MM.1S (cell line): Measurements from ENCODE around the gene CIB4.

ENCODE experiments used
- DNase-seq: peaks from one replicate; pipeline ENCODE4 v3.0.0-alpha.2; 2015
- H2AFZ ChIP-seq: fragments of 300-600 bp; sonication (generic); 2 replicates; pipeline ENCODE4 v1.6.0; 2016; ENCODE audit warnings: antibody characterized with exemption, low read length
- H3F3A ChIP-seq: fragments of 300-600 bp; sonication (generic); 2 replicates; pipeline ENCODE4 v1.6.1; 2016; ENCODE audit warnings: mild to moderate bottlenecking, antibody characterized with exemption, low read length, moderate library complexity, mixed read lengths; ENCODE audit not compliant: insufficient read depth
- H3K27ac ChIP-seq: fragments of 300-600 bp; sonication (generic); 2 replicates; pipeline ENCODE4 v1.5.1; 2016; ENCODE audit warnings: mild to moderate bottlenecking, low read length
- H3K27me3 ChIP-seq: fragments of 300-600 bp; sonication (generic); replicated peaks from 2 replicates; pipeline ENCODE4 v1.6.0; 2016; ENCODE audit warnings: low read length; ENCODE audit not compliant: insufficient read depth
- H3K36me3 ChIP-seq: fragments of 300-600 bp; sonication (generic); replicated peaks from 2 replicates; pipeline ENCODE4 v1.6.1; 2016; ENCODE audit warnings: mild to moderate bottlenecking, low read length, mixed read lengths; ENCODE audit not compliant: insufficient read depth
- H3K4me1 ChIP-seq: fragments of 300-600 bp; sonication (generic); 2 replicates; pipeline ENCODE4 v1.6.1; 2016; ENCODE audit warnings: low read length, mixed read lengths
- H3K4me2 ChIP-seq: fragments of 300-600 bp; sonication (generic); 2 replicates; pipeline ENCODE4 v1.6.0; 2016; ENCODE audit warnings: low read depth, low read length
- H3K4me3 ChIP-seq: fragments of 300-600 bp; sonication (generic); 2 replicates; pipeline ENCODE4 v1.5.1; 2016; ENCODE audit warnings: low read length, mixed read lengths
- H3K79me2 ChIP-seq: fragments of 300-600 bp; sonication (generic); 2 replicates; pipeline ENCODE4 v1.6.1; 2016; ENCODE audit warnings: mixed run types, low read length, mixed read lengths
- H3K9ac ChIP-seq: fragments of 300-600 bp; sonication (generic); 2 replicates; pipeline ENCODE4 v1.6.1; 2016; ENCODE audit warnings: low read length, mixed read lengths
- H3K9me2 ChIP-seq: fragments of 300-600 bp; sonication (generic); replicated peaks from 2 replicates; pipeline ENCODE4 v1.6.1; 2016; ENCODE audit warnings: mild to moderate bottlenecking, low read length, mixed read lengths; ENCODE audit not compliant: insufficient read depth
- H3K9me3 ChIP-seq: fragments of 300-600 bp; sonication (generic); replicated peaks from 2 replicates; pipeline ENCODE4 v1.6.1; 2016; ENCODE audit warnings: mild to moderate bottlenecking, low read length, mixed read lengths; ENCODE audit not compliant: insufficient read depth
- H4K20me1 ChIP-seq: fragments of 300-600 bp; sonication (generic); 2 replicates; pipeline ENCODE4 v1.6.1; 2016; ENCODE audit warnings: mild to moderate bottlenecking, low read length, moderate library complexity, mixed read lengths; ENCODE audit not compliant: insufficient read depth
- EZH2 ChIP-seq: fragments of 300-600 bp; sonication (generic); optimal IDR thresholded peaks from 2 replicates; pipeline ENCODE3; 2017; ENCODE audit warnings: low read depth, mild to moderate bottlenecking, antibody characterized with exemption, low read length, mixed read lengths
- EZH2phosphoT487 ChIP-seq: fragments of 300-600 bp; sonication (generic); IDR thresholded peaks from 2 replicates; pipeline ENCODE4 v1.6.1; 2018; ENCODE audit warnings: antibody characterized with exemption, low read length
- TF ChIP-seq, protein P1 (sequence below): fragments of 300-600 bp; sonication (generic); IDR thresholded peaks from 2 replicates; pipeline ENCODE4 v1.5.1; 2016; ENCODE audit warnings: antibody characterized with exemption, low read length, mixed read lengths

Gene CIB4

DNA sequence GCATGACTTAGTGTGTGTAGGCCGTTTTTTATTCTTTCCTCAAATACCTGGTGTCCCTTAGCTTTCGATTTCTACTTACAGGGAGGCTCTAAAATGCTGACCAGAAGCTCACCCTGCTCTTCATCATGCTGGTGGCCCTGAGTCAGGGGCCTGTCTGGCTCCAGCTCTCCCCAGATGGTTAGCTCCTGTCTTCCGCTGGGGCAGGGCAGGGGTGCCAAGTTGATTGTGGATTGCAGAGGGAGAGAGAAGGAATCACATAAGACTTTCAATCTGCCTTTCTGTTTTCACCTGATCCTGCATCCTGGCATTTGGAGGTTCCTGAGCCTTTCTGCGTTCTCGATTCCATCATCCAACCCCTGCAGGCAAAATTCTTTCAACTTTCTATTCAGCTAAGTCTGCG is 4.2 kb downstream of the CIB4 start:
- Histone ChIP-seq H3K9me2 (no peaks in the 10 kb centered on the region), H3K27me3 (peaks cover 43% of the 10 kb centered on the region), H3K27ac (no peak overlapping the region), H3K4me3 (no peak overlapping the region), H2AFZ (no peak overlapping the region), H3K4me2 (no peak overlapping the region), H3K4me1 (no peaks in the 10 kb centered on the region), H3K9ac (no peak overlapping the region), H3F3A (no peaks in the 10 kb centered on the region), H3K79me2 (no peaks in the 10 kb centered on the region), H4K20me1 (no peaks in the 10 kb centered on the region), H3K36me3 (no peaks in the 10 kb centered on the region), H3K9me3 (no peaks in the 10 kb centered on the region)
- no peak for DNase-seq
- TF ChIP-seq EZH2phosphoT487, result no peak
- TF ChIP-seq, protein P1, sequence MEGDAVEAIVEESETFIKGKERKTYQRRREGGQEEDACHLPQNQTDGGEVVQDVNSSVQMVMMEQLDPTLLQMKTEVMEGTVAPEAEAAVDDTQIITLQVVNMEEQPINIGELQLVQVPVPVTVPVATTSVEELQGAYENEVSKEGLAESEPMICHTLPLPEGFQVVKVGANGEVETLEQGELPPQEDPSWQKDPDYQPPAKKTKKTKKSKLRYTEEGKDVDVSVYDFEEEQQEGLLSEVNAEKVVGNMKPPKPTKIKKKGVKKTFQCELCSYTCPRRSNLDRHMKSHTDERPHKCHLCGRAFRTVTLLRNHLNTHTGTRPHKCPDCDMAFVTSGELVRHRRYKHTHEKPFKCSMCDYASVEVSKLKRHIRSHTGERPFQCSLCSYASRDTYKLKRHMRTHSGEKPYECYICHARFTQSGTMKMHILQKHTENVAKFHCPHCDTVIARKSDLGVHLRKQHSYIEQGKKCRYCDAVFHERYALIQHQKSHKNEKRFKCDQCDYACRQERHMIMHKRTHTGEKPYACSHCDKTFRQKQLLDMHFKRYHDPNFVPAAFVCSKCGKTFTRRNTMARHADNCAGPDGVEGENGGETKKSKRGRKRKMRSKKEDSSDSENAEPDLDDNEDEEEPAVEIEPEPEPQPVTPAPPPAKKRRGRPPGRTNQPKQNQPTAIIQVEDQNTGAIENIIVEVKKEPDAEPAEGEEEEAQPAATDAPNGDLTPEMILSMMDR, result no peak
- no peak for TF ChIP-seq EZH2

DNA sequence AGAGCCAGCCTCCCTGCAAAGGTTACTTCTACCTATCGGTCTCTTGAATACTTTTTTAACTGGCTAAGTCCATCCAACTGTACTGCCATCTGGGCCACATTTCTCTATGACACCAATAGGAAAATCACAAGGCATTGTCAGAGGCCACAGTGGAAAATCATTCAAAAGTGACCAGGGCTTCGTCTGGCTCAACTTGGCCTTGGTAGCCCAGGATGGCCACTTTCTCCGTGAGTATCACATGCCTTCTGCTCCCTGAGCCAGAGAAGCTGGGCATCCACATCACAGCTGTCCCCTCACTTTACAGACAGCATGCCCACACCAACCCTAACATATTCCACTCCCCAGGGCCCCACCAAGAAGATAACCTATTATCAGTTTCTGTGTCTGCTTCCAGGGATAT is 5.8 kb downstream of the CIB4 start:
- Histone ChIP-seq H3K36me3 (no peaks in the 10 kb centered on the region), H3K79me2 (no peaks in the 10 kb centered on the region)

DNA sequence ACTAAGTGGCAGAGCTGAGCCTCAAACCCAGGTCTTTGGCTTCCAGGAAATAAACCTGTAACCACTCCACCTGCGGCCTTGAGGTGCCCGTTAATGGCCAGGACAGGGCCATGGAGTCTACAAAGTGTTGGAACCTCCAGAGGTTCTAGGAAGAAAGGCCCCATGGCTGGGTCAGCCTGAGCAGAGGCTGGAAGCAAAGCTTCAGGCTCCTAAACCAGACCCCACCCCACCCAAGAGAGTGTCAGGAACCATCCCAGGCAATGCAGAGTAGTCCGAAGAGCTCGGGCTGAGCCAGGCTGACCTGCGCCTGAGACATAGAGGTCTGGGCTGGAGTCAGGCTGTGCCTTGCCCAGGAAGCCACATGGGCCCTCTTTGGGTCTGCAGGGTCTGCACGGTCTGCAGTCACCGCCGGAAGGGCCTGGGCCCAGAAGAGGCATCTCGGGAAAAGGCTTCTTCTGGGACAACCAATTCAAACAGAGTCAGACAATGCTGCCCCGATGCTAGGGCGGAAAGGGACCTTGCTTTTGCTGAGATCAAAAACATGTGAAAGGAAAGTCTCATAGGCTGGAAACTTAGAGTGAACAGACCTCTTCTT is 6.4 kb downstream of the CIB4 start:
- H3K4me1 ChIP-seq, result no peaks in the 10 kb centered on the region
- no peaks in the 10 kb centered on the region for H3F3A ChIP-seq
- no peaks in the 10 kb centered on the region for H3K9me3 ChIP-seq
- no peak for DNase-seq
- H2AFZ ChIP-seq, result no peak overlapping the region
- no peak overlapping the region for H3K4me2 ChIP-seq
- peaks cover 55% of the 10 kb centered on the region for H3K27me3 ChIP-seq
- no peaks in the 10 kb centered on the region; the same call in 1 of the 2 replicates for H4K20me1 ChIP-seq
- TF ChIP-seq EZH2 (no peak), EZH2phosphoT487 (no peak)
- TF ChIP-seq, protein P1, result no peak
- no peaks in the 10 kb centered on the region for H3K36me3 ChIP-seq
- no peak overlapping the region for H3K27ac ChIP-seq
- no peaks in the 10 kb centered on the region for H3K79me2 ChIP-seq
- no peaks in the 10 kb centered on the region for H3K9me2 ChIP-seq
- no peak overlapping the region for H3K9ac ChIP-seq
- no peak overlapping the region for H3K4me3 ChIP-seq

More for the DNA sequence above, 5.8 kb downstream of the CIB4 start:
- Histone ChIP-seq H3F3A (no peaks in the 10 kb centered on the region), H3K27me3 (peaks cover 48% of the 10 kb centered on the region), H2AFZ (no peak overlapping the region), H3K9me2 (no peaks in the 10 kb centered on the region), H3K9ac (no peak overlapping the region), H3K27ac (no peak overlapping the region), H4K20me1 (no peaks in the 10 kb centered on the region; the same call in 1 of the 2 replicates), H3K4me1 (no peaks in the 10 kb centered on the region), H3K9me3 (no peaks in the 10 kb centered on the region), H3K4me3 (no peak overlapping the region), H3K4me2 (no peak overlapping the region)
- no peak for DNase-seq
- TF ChIP-seq EZH2 (no peak), EZH2phosphoT487 (no peak)
- TF ChIP-seq, protein P1, result no peak
